ENCODE results near the gene ELOVL6. TPM values are rescaled to one million over a fixed set of nuclear protein-coding genes. Genes with fewer than 3 reads are reported as not detected.

Gene ELOVL6
- total RNA-seq, 1 experiment from 2014 or later: 9.5 TPM

- intact Hi-C loops (cut with micrococcal nuclease; ENCODE audit: unreplicated experiment): no loop called here
- Mint-ChIP-seq H3K27me3 (ENCODE audit: insufficient read depth, unreplicated experiment) (no peaks in the 10 kb centered on the region), H3K27ac (ENCODE audit: unreplicated experiment) (no peak overlapping the region), H3K9me3 (ENCODE audit: unreplicated experiment) (no peaks in the 10 kb centered on the region), H3K36me3 (ENCODE audit: insufficient read depth, unreplicated experiment) (no peaks in the 10 kb centered on the region), H3K4me1 (ENCODE audit: low read depth, unreplicated experiment) (peaks cover 6% of the 10 kb centered on the region), H3K4me3 (ENCODE audit: unreplicated experiment) (no peak overlapping the region)
- Histone ChIP-seq H3K4me1 (peaks cover 6% of the 10 kb centered on the region), H3K9me3 (no peaks in the 10 kb centered on the region), H3K4me3 (ENCODE audit: low read depth, low read length) (no peak overlapping the region), H3K36me3 (ENCODE audit: control insufficient read depth, insufficient read depth, low read length) (no peaks in the 10 kb centered on the region), H3K27me3 (replicated peaks; ENCODE audit: control insufficient read depth, insufficient read depth, low read length) (no peaks in the 10 kb centered on the region)
- ChIA-PET POLR2A (no interaction called here), CTCF (no interaction called here)
- no peak for TF ChIP-seq CTCF (IDR thresholded peaks at IDR 0.05; ENCODE audit: insufficient read depth in 1 of 2, low read depth in 1 of 2, low read length in 1 of 2, severe bottlenecking in 1 of 2, unreplicated experiment in 1 of 2)
- no peak for DNase-seq
- BruUV-seq (replicated peaks): no TSS peak
Observed at GRCh38 chr4:110002326-110002725, 196.1 kb downstream of the ELOVL6 start.

GRCh38 chr4:109999585-109999912, 198.9 kb downstream of the ELOVL6 start:
- intact Hi-C loops (cut with micrococcal nuclease; ENCODE audit: unreplicated experiment): loop anchor here (1.0 to 10.0 kb wide), 7 partner anchors 315 to 1631 kb away; no protein-coding TSS in a partner anchor
- H3K4me3 ChIP-seq (ENCODE audit: low read depth, low read length): no peak overlapping the region
- H3K36me3 Mint-ChIP-seq (ENCODE audit: insufficient read depth, unreplicated experiment): no peaks in the 10 kb centered on the region
- no peaks in the 10 kb centered on the region for H3K9me3 Mint-ChIP-seq (ENCODE audit: unreplicated experiment)
- no peaks in the 10 kb centered on the region for H3K4me1 Mint-ChIP-seq (ENCODE audit: low read depth, unreplicated experiment)
- no TSS peak for BruUV-seq (replicated peaks)
- no peak for DNase-seq
- ChIA-PET POLR2A (no interaction called here), CTCF (interaction anchor here (1.1 to 1.5 kb wide), 2 partner anchors 344 to 511 kb away, joined by 9 to 13 read pairs; no protein-coding TSS in a partner anchor)
- no peaks in the 10 kb centered on the region for H3K36me3 ChIP-seq (ENCODE audit: control insufficient read depth, insufficient read depth, low read length)
- no peaks in the 10 kb centered on the region for H3K9me3 ChIP-seq
- TF ChIP-seq CTCF (IDR thresholded peaks at IDR 0.05; ENCODE audit: insufficient read depth in 1 of 2, low read depth in 1 of 2, low read length in 1 of 2, severe bottlenecking in 1 of 2, unreplicated experiment in 1 of 2): no peak
- H3K27me3 ChIP-seq (replicated peaks; ENCODE audit: control insufficient read depth, insufficient read depth, low read length): no peaks in the 10 kb centered on the region
- no peak overlapping the region for H3K4me3 Mint-ChIP-seq (ENCODE audit: unreplicated experiment)
- H3K4me1 ChIP-seq: peaks cover 6% of the 10 kb centered on the region
- H3K27me3 Mint-ChIP-seq (ENCODE audit: insufficient read depth, unreplicated experiment): peaks cover 2% of the 10 kb centered on the region
- H3K27ac Mint-ChIP-seq (ENCODE audit: unreplicated experiment): no peak overlapping the region

- no peak overlapping the region for H3K27ac Mint-ChIP-seq (ENCODE audit: unreplicated experiment)
- no peaks in the 10 kb centered on the region for H3K4me1 Mint-ChIP-seq (ENCODE audit: low read depth, unreplicated experiment)
- Histone ChIP-seq H3K9me3 (no peaks in the 10 kb centered on the region), H3K4me1 (peaks cover 6% of the 10 kb centered on the region), H3K4me3 (ENCODE audit: low read depth, low read length) (no peak overlapping the region), H3K36me3 (ENCODE audit: control insufficient read depth, insufficient read depth, low read length) (no peaks in the 10 kb centered on the region), H3K27me3 (replicated peaks; ENCODE audit: control insufficient read depth, insufficient read depth, low read length) (no peaks in the 10 kb centered on the region)
- intact Hi-C loops (cut with micrococcal nuclease; ENCODE audit: unreplicated experiment): loop anchor here (1.0 to 10.0 kb wide), 7 partner anchors 316 to 1632 kb away; no protein-coding TSS in a partner anchor
- POLR2A ChIA-PET: no interaction called here
- peak; percentile 44 to 73 for TF ChIP-seq CTCF (IDR thresholded peaks at IDR 0.05; ENCODE audit: insufficient read depth in 1 of 2, low read depth in 1 of 2, low read length in 1 of 2, severe bottlenecking in 1 of 2, unreplicated experiment in 1 of 2)
- DNase-seq: peak in 1 of 2 experiments; percentile 69
- CTCF ChIA-PET: interaction anchor here (1.0 to 1.5 kb wide), 4 partner anchors 345 to 1633 kb away, joined by 4 to 13 read pairs (median 7); no protein-coding TSS in a partner anchor
- no TSS peak for BruUV-seq (replicated peaks)
- peaks cover 2% of the 10 kb centered on the region for H3K27me3 Mint-ChIP-seq (ENCODE audit: insufficient read depth, unreplicated experiment)
- H3K36me3 Mint-ChIP-seq (ENCODE audit: insufficient read depth, unreplicated experiment): no peaks in the 10 kb centered on the region
- no peaks in the 10 kb centered on the region for H3K9me3 Mint-ChIP-seq (ENCODE audit: unreplicated experiment)
- H3K4me3 Mint-ChIP-seq (ENCODE audit: unreplicated experiment): no peak overlapping the region
Observed at GRCh38 chr4:109998867-109999584, 199.4 kb downstream of the ELOVL6 start.

Measured in Caco-2 (cell line).